Measurements from ENCODE around the gene SALL4. TPM values are rescaled to one million over a fixed set of nuclear protein-coding genes. Genes with fewer than 3 reads are reported as not detected.
"Not testable (repeated sequence)": the region's sequence is repeated elsewhere in the genome, so short reads cannot be mapped to it uniquely, and the experiment has no call there.

The SALL4 gene
- polyA plus RNA-seq, 1 donor, result 16.3 TPM

DNA sequence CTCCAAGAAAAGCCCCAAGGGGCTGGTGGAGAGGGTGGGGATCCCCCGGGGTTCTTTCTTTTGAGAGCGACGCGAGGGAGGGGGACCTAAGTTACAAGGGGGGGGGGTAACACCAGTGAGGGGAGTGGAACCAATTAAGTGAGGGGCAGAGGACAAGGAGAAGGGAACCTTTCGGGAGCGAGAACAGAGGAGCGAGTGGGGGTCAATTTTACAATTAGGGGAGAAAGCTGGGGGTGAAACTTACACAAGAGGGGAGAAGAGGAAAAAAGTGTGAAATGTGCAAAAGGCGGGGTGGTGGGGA lies 548 bp downstream of the SALL4 start:
- no peak for DNase-seq

DNA sequence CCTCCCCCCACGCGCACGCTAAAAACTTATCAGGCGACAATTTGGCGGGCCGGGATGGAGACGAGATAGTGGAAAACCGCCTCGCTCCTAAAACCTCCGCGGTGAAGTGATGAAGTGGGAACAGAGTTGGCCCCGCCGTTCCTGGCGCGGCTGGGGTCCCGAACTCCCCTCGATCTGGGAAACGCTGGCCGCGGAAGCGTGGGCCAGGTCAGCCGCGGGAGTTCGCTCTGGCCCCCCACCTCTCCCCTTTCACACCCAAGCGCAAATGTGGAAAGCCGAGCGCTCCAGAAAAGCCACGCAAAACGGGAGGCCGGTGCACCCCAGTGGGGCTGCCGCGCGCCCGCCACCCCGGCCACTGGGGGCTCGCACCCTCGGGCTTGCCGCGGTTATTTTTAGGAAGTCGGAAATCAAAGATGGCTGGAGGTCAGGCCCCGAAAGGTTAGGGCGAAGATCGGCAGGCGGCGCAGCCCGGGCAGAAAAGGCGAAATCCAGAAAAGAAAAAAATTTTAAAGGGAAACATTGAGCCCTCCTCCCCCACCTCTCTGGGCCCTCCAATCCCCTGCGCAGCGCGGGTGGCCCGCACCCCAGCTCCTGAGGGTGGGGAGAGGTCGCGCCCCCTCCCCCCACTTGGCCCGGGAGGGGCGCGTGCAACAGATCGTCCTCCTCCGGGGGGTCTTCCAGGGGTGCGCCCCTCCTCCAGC lies 1.0 kb downstream of the SALL4 start:
- no peak for DNase-seq

DNA sequence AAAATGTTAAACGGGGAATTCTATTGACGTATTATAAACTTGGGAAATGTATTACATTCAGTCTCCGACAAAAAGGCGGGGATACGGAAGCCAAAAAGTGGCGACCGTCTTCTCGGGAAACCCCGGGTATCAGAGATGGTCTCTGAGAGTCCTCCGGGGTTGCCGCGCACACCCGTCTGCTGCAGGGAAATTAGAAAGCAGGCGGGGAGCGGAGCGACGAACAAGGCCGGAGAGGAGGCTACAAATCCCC lies 1.5 kb downstream of the SALL4 start:
- DNase-seq, result no peak

DNA sequence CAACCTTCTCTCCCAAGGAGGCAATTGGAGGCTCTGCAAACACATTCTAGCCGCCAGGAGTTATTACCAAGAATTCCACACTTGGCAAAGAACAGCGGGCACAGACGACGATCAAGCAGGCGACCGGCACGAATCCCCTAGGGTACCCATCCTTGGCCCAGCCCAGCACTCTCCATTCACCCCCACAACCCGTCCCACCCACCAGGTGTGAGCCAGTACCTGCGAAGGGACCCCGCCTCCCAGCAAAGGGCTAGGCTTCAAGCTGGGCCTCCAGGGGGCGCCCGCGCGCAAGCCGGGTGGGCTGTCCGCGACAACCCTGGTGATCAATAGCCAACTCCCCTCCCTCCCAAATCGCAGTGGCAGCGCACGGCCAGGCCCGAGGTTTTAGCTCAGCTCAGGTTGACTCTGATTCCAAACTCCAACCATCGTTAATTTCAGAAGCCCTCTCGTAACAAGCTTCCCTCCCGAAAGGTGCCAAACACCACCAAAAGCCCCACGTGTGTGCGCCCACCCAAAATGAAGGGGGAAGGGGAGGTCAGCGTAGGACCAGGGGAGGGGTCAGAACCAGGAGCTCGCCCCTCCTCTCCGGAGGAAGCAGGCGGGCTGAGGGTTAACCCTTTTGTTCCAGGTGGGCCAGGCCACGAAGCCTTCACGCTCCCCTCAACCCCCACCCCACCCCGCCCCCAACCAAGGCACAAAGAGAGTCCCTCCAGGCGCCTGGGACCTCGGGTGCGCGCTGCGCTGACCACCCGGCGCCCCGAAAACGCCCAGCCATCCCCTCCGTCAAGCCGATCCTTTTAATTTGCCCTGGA lies 2.1 kb downstream of the SALL4 start:
- DNase-seq, result peak; percentile 80

DNA sequence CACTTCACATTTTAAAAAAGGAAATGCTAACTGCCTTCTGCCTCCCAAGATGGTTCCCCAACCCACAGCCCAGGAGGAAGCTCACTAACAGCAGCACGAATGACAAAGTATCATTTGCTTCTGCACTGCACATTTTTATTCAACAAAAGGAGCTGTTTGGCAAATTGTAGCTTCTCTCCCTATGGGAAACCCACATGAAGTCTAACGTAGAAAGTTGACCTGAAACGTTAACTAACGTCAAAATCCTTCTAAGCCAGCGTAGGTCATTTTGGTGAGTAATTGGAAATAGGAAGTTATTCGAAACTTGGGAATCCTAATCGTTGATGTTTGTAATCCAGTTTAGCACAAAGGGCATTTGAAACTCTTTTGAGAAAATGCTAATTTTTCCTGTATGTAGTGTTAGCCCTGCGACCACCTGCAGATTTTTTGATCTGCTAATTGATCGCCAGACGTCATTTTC lies 2.9 kb downstream of the SALL4 start:
- no peak for DNase-seq

DNA sequence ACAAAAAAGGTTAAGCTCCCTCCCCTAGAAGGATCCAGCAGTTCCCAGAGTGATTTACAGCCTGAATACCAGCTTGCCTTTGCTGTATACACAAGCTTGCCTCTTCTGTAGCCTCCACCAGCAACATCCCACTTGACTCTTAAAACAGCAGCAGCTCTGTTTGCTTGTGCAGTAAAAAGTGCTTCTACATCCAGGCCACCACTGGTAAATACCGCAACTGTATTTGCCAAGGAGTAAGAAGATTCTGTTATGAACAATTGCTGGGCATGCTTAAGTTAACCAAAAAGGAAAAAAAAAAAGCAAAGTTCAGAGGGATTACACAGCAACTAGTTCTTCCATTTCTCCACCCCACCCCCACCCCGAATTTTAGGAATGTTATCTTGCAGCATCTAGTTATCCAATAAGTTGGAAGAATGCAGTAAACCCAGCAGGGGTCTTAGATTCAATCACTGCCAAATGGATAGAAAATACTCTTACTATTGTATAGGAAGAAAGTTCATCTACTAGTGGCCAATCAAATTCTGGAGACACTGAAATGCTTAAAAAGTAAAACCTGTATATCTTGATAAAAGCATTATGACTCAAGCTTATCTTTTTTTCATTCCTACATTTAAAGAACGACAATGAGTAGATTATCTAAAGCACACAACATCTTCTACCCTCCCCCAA lies 4.8 kb downstream of the SALL4 start:
- DNase-seq, result no peak

DNA sequence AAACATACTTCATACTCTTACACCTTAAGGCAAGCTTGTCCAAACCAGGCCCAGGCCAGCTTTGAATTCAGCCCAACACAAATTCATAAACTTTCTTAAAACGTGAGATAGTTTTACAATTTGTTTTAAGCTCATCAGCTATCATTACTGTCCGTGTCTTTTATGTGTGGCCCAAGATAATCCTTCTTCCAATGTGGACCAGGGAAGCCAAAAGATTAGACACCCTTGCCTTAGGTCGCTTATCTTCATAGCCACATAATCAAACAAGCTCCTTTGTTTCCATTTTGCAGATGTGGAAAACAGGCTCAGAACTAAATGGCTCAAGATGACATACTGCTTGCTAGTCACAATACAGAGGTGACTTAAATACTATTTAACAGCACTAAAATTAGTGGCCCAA lies 6.0 kb downstream of the SALL4 start:
- DNase-seq, result no peak

DNA sequence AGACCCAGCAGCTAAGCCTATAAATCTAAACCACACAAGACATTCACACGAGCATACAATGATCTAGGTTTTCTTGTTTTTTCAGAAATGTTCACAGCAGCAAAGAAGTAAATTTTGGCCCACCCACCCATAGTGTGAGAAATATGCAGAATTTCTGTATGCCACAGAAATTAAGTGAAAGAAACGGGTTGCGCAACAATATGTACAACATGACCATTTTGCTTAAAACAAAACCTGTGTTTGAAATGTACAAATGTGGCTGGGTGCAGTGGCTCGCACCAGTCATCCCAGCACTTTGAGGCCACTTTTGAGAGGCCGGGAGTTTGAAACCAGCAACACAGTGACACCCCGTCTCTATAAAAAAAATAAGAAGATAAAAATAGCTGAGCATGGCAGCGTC lies 9.4 kb downstream of the SALL4 start:
- no peak for DNase-seq

DNA sequence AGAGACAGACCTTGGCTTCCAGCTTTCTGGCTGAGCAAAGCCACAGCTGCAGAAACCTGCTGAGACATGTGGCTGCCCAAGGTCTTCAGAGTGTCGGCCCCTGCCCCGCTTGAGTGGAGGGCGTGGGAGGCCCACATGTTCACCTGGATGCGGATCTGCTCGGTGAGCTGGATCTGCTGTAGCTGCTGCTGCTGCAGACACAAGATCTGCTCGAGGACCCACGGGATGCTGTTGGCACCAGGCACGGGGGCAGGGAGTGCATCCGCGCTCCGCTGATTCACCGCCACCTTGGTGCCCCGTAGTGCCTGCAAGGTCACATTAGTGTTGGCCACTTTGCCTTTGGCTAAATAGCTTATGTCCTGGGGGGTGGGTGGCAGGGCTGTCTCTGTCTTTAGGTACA lies 10.7 kb downstream of the SALL4 start:
- no peak for DNase-seq

DNA sequence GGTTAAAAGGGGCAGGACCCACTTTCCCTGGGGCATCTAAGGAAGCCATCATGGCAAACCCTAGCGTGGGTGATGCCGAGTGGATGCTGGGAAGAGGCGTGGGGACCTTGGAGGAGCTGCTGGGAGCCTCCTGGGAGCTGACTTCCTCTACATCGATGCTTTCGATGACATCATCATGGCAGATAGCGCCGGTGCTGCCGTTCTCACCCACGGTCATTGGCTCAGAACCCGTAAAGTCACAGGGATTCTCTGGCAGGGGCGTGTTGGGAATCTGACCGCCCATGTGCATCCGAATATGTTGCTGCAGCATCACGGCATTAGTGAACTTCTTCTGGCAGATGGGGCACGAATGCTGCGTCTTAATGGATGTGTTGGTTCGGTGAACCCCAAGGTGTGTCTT lies 12.1 kb downstream of the SALL4 start:
- DNase-seq, result no peak

DNA sequence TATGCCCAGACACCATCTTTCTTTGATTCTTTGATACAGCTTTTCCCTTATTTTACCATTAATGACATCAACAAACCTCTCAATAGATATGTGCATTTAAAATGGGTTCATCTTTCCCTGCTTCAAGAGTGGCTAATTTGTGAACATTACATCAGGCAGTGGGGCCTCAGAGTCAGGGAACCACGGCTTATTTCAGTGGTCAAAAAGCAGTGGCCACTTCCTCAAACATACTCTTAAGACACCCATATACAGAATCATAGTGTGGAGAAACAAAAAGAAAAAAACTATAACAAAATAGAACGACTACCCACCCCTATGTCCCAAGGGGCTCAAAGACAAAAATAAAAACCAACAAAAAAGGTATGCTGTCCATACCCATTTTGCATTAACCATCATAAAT lies 12.9 kb downstream of the SALL4 start:
- no peak for DNase-seq

DNA sequence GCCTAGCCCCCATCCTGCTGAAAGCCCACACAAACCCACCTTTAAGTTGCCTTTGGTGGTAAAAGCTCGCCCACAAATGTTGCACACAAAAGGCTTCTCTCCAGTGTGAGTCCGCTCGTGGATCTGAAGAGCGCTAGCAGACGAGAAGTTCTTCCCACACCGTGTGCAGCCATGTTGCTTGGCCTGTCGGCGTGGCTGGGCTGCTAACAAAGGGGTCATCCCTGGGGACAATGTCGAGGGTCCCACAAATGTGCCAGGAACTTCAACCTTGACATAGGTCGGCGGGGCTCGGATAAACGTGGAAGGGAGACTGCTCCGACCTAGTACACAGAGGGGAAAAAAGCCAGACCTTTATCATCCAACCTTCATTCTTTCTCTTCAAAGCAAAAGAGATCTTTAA lies 13.5 kb downstream of the SALL4 start:
- no peak for DNase-seq

DNA sequence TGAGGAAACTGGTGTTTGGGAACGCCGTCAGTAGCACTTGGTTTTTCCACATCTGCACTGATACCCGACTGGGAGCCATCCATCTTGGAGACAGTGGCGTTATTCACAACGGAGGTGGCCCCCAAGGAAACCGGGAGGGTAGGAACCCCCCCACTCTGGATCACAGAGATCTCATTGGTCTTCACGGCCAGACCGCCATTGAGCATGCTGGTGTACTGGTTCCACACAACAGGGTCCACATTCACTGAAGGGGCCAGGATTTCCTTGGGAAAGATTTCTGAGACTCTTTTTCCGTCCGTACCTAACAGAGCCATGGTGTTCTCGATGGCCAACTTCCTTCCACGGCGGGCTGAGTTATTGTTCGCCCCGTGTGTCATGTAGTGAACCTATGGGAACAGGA lies 18.0 kb downstream of the SALL4 start:
- DNase-seq, result no peak

DNA sequence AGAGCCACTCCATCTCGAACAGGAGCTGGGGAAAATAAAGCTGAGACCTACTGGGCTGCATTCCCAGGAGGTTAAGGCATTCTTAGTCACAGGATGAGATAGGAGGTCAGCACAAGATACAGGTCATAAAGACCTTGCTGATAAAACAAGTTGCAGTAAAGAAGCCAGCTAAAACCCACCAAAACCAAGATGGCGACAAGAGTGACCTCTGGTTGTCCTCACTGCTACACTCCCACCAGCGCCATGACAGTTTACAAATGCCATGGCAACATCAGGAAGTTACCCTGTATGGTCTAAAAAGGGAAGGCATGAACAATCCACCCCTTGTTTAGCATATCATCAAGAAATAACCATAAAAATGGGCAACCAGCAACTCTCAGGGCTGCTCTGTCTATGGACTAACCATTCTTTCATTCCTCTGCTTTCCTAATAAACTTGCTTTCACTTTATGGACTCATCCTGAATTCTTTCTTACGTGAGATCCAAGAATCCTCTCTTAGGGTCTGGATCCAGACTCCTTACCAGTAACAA lies 24.0 kb downstream of the SALL4 start:
- DNase-seq, result not testable (repeated sequence)

DNA sequence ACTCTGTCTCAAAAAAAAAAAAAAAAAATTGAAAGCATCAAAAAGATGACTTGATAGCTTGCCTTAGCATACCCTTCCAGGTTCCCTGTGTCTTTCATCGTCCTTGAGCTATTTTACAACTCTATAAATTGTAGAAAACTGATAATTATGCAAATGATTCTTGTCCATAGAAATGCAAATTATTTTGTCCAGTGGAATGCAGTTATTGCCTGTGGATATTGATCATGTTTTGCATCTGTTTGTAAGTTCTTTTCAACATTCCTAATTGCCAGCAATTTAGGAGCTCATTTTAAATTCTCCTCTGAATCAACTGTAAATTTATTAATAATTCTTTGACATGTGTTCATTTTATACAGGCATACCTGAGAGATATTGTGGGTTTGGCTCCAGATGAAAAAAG lies 27.1 kb downstream of the SALL4 start:
- DNase-seq, result no peak

DNA sequence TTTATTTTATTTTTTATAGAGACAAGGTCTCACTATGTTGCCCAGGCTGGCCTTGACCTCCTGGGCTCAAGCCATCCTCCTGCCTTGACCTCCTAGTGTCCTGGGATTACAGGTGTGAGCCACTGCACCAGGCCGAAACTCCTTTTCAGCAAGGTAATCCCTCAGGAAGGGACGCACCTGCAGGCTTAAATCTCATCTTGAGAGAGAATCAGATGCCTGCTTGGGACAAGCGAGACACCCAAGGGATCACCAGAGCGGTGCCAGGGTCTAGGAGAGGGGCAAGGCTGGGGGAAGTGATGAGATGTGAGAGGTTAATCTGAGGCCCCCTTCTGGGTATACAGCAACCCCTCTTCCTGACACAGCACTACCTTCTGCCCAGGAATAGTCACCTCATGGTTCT lies 30.1 kb downstream of the SALL4 start:
- no peak for DNase-seq

DNA sequence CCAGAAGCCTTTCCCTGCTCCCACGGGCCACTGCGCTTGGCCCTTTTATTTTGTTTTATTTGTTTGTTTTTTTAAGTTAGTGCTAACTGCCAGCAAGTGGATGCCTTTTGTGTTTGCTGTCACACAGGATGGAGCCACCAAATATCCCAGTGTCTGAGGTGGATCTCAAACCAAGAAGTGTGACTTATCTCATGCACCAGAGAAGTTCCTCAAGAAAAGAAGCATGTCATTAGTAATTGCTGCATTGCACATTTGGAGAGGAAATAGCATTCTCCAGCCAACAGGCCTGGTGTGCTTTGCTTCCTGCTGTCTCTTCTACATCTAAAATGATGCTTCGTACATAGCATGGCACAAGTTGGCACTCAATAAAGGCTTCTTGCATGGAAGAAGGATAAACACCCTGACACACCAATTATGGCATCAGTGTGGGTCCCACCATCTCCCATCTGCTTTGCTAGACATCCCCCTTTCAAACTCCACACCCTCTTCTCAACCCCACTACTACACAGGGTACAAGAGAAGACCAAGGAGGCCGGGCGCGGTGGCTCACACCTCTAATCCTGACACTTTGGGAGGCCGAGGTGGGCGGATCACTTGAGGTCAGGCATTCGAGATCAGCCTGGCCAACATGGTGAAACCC lies 32.2 kb downstream of the SALL4 start:
- no peak for DNase-seq

DNA sequence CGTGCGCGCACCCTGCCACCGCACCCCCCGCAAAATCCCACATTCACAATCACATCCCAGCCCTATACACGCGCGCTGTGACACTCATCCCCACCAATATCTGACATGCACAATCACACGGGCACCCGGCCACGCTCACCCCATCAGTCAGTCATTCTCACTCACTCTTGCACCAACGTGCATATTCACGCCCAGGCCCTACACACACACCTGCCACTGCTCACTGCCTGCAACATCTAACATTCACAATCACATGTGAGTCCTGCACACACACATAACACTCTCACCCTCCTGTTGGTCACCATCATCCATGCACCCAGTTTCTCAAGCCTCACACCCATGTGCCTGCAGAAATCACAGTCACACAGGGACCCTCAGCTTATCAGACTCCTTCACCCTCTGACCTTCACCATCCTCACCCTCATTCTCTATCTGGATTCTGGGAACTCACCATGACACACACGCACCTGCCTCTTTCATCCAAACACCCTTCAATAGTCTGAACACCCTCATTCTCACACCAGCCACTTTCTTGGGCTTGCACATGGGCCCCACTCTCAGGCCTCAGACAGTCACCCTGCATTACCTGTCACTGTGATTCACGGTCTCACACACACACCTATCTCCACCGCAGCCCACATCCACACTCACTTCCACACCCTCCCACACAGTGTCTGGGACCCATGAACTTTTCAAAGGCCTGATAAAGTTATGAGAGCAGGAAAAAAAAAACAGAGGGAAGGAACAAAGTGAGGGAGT lies 33.4 kb downstream of the SALL4 start:
- no peak for DNase-seq

DNA sequence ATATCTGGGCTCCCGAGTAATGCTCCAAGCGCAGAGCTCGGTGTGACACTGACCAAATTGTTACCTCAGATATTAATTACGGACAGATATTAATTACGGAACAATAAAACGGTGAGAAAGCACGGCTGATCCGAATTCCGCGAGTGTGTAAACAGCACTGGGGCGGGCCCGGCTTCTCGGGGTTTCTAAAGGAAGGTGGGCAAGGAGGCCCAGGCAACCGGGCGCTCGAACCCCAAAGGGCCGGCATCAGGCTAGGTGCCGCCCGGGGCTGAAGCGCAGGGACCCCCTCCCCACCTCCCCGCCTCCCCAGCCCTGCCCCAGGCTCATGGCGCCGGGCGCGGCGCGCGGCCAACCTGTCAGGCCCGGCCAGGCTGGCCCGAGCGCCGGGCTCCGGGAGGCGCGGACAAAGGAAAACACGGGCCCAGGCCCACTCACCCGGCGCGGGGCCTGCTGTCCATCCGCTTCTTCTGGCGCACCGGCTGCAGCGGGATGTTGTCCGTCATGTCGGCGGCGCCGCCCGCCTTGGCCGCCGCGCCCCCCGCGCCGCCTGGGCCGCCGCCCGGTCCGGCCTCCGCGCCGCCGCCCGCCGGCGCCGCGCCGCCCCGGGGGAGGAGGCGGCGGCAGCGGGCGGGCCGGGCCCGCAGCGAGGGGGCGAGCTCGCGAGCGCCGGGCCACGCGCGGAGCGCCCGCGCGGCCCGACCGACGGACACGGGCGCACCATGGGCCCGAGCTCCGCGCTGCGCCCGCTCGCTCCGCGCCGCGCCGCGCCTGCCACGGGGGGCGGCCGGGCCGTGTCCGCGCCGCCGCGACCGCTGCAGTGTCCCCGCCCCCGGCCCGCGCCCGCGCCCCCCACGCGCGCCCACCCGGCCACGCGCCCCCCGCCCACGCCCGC lies 34.2 kb downstream of the SALL4 start, which contains the start of gene ATP9A:
TSS of gene ATP9A (minus strand) at position 524 of the 892 bp plus-strand sequence. CDS start at position 503, 21 bp downstream.
- DNase-seq, result no peak

DNA sequence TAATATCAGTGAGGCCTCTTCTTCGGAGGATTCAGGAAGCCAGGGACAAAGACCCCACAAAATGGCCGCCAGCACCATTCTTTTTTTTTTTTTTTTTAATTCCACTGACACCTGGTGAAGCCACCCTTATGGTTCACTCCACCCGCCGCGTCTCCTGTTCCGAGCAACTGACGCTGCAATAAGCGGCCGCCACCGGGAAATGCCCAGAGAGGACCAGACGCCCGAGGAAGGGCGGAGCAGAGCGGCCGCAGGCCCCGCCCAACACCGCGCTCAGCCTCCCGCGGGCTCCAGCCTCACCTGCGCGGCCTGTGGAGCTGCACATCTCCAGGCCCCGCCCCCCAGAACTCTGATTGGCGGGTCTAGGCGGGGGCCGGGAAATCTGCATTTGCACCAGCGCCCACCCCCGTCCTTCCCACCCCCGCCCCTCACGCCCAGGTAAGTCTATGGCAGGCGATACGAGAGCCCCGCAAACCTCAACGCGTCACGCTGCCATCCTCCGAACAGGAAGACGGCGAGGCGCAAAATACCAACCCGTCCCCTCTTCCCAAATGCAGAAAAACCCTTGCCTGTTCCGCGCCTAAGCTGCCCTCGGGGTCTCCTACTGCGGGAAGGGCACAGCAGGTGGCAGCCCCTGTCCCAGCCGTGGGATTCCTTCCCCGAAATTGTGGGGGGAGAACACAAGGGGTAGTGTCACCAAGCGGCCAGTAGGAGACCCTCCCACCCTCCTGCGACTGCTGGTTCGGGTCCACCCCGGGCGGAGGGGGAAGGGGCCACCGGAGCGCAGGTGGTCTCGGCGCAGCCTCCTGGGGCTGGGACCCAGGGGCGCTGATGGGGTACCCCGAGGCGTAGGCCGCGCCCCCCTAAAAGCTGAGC lies 35.1 kb downstream of the SALL4 start:
- DNase-seq, result peak; percentile 78
